ENCODE results near the gene SELENOI.
"Not testable (repeated sequence)": the region's sequence is repeated elsewhere in the genome, so short reads cannot be mapped to it uniquely, and the experiment has no call there.

The SELENOI gene

GRCh38 chr2:26345545-26346453 lies at the start of gene SELENOI:
Gene SELENOI, plus strand, starts transcription at chr2:26346143. Its CDS starts 90 bp downstream, at chr2:26346233.
- DNase-seq (ENCODE audit: low spot score) = peak; percentile 100

- DNase-seq (ENCODE audit: low spot score) = no peak
These were observed 48.9 kb upstream of the SELENOI start for GRCh38 chr2:26297061-26297460.

- DNase-seq (ENCODE audit: low spot score) = no peak
These were observed 47.7 kb upstream of the SELENOI start for GRCh38 chr2:26298286-26298637.

- DNase-seq (ENCODE audit: low spot score) = no peak
These were observed 47.1 kb upstream of the SELENOI start for GRCh38 chr2:26298638-26299393.

GRCh38 chr2:26299471-26300101 lies 46.4 kb upstream of the SELENOI start:
- DNase-seq (ENCODE audit: low spot score) = no peak

GRCh38 chr2:26300234-26300925 lies 45.6 kb upstream of the SELENOI start:
- DNase-seq (ENCODE audit: low spot score) = no peak

GRCh38 chr2:26302846-26303245 lies 43.1 kb upstream of the SELENOI start:
- DNase-seq (ENCODE audit: low spot score) = no peak

- DNase-seq (ENCODE audit: low spot score) = not testable (repeated sequence)
These were observed 40.8 kb upstream of the SELENOI start for GRCh38 chr2:26305094-26305493.

- no peak for DNase-seq (ENCODE audit: low spot score)
These were observed 40.4 kb upstream of the SELENOI start for GRCh38 chr2:26305540-26305939.

GRCh38 chr2:26309921-26310320 lies 36.0 kb upstream of the SELENOI start:
- no peak for DNase-seq (ENCODE audit: low spot score)

- no peak for DNase-seq (ENCODE audit: low spot score)
These were observed 33.5 kb upstream of the SELENOI start for GRCh38 chr2:26312471-26312870.

- DNase-seq (ENCODE audit: low spot score) = no peak
These were observed 32.5 kb upstream of the SELENOI start for GRCh38 chr2:26313446-26313845.

GRCh38 chr2:26314243-26314642 lies 31.7 kb upstream of the SELENOI start:
- DNase-seq (ENCODE audit: low spot score) = no peak

- DNase-seq (ENCODE audit: low spot score) = no peak
These were observed 29.9 kb upstream of the SELENOI start for GRCh38 chr2:26316041-26316440.

- DNase-seq (ENCODE audit: low spot score) = no peak
These were observed 29.1 kb upstream of the SELENOI start for GRCh38 chr2:26316845-26317244.

- DNase-seq (ENCODE audit: low spot score) = no peak
These were observed 28.4 kb upstream of the SELENOI start for GRCh38 chr2:26317377-26318105.

GRCh38 chr2:26318950-26319349 lies 27.0 kb upstream of the SELENOI start:
- no peak for DNase-seq (ENCODE audit: low spot score)

- not testable (repeated sequence) for DNase-seq (ENCODE audit: low spot score)
These were observed 21.5 kb upstream of the SELENOI start for GRCh38 chr2:26324479-26324878.

GRCh38 chr2:26324903-26325302 lies 21.0 kb upstream of the SELENOI start:
- DNase-seq (ENCODE audit: low spot score) = no peak

GRCh38 chr2:26325851-26326250 lies 20.1 kb upstream of the SELENOI start:
- DNase-seq (ENCODE audit: low spot score) = no peak

- DNase-seq (ENCODE audit: low spot score) = no peak
These were observed 19.4 kb upstream of the SELENOI start for GRCh38 chr2:26326514-26326913.
